ENCODE results near the gene NUSAP1.

DNA sequence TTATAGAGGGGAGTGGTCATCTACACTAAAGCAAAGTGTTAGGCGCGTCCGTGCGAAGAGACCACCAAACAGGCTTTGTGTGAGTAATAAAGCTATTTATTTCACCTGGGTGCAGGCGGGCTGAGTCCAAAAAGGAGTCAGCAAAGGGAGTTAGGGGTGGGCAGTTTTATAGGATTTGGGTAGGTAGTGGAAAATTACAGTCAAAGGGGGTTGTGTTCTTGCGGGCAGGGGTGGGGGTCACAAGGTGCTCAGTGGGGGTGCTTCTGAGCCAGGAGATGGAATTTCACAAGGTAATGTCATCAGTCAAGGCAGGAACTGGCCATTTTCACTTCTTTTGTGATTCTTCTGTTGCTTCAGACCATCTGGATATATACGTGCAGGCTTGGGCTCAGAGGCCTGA, 47.4 kb upstream of the NUSAP1 start:
- TF ChIP-seq, protein P1, sequence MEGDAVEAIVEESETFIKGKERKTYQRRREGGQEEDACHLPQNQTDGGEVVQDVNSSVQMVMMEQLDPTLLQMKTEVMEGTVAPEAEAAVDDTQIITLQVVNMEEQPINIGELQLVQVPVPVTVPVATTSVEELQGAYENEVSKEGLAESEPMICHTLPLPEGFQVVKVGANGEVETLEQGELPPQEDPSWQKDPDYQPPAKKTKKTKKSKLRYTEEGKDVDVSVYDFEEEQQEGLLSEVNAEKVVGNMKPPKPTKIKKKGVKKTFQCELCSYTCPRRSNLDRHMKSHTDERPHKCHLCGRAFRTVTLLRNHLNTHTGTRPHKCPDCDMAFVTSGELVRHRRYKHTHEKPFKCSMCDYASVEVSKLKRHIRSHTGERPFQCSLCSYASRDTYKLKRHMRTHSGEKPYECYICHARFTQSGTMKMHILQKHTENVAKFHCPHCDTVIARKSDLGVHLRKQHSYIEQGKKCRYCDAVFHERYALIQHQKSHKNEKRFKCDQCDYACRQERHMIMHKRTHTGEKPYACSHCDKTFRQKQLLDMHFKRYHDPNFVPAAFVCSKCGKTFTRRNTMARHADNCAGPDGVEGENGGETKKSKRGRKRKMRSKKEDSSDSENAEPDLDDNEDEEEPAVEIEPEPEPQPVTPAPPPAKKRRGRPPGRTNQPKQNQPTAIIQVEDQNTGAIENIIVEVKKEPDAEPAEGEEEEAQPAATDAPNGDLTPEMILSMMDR (conservative IDR thresholded peaks at IDR 0.05 in 1 of 2, IDR thresholded peaks at IDR 0.05 in 1 of 2; ENCODE audit: low read depth in 1 of 2, low read length in 2 of 2), result no peak
- no peak for TF ChIP-seq EZH2 (IDR thresholded peaks at IDR 0.05; ENCODE audit: low read length, missing control alignments)
